Upper lobe of right lung (tissue), 1 donor: ENCODE results near the gene PIP4K2B. TPM values are rescaled to one million over a fixed set of nuclear protein-coding genes. Genes with fewer than 3 reads are reported as not detected.
"Not testable (repeated sequence)": the region's sequence is repeated elsewhere in the genome, so short reads cannot be mapped to it uniquely, and the experiment has no call there.

Experiments used
- ATAC-seq: fragments of 200-7000 bp; cut with Tn5 transposase; one replicate; pipeline ENCODE4 v1.9.1; 2020; ENCODE audit warnings: mild to moderate bottlenecking, moderate library complexity
- DNase-seq: peaks from one replicate; pipeline ENCODE4 v3.0.0-alpha.2; 2020
- H3K27ac ChIP-seq: fragments of 200-600 bp; one replicate; pipeline ENCODE4 v1.8.0; 2022
- H3K27me3 ChIP-seq: fragments of 200-600 bp; one replicate; pipeline ENCODE4 v1.8.0; 2022; ENCODE audit warnings: mild to moderate bottlenecking
- H3K36me3 ChIP-seq: fragments of 200-600 bp; one replicate; pipeline ENCODE4 v1.8.0; 2022
- H3K4me1 ChIP-seq: fragments of 200-600 bp; one replicate; pipeline ENCODE4 v1.8.0; 2022
- H3K4me3 ChIP-seq: fragments of 200-600 bp; one replicate; pipeline ENCODE4 v1.8.0; 2022; ENCODE audit warnings: mild to moderate bottlenecking
- H3K9me3 ChIP-seq: fragments of 200-600 bp; one replicate; pipeline ENCODE4 v1.8.0; 2022
- intact Hi-C: fragments of 100-400 bp; cut with DNase I; formaldehyde crosslinking; loops from one replicate; pipeline ENCODE4 v1.11.0; 2022
- total RNA-seq: library from RNA; stranded (reverse); fragmentation: NEBNext Ultra II Directional; extraction: Animal tissue kit (Norgen Biotek cat#: 25700); gene quantifications from one replicate; pipeline ENCODE4 v1.2.1, GENCODE V29; 2021
- TF ChIP-seq, protein P1 (sequence below): fragments of 200-600 bp; IDR thresholded peaks from one replicate; pipeline ENCODE4 v1.8.0; 2022; ENCODE audit warnings: antibody characterized with exemption
- donor health status: DM: no; HTN: yes; CAD: no; lungs with severe emphysema.

Gene PIP4K2B
- total RNA-seq, 1 donor from 2014 or later, result 50.5 TPM

DNA sequence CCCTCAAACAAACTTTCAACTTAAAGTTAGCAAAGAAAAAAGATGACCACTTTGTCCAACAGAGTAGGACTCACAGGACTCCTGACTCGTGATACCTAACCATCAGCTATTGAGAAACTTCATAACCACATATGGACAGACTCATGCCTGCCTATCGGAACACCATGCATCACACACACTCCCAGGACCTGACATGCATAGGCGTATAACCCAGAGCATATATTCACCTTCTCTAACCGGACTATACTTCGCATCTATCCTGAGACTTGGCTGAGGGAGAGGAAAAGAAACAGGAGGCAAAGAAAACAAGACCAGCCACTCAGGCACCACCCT lies 2.2 kb downstream of the PIP4K2B start:
- Histone ChIP-seq H3K27me3 (no peaks in the 10 kb centered on the region), H3K27ac (no peak overlapping the region), H3K9me3 (no peaks in the 10 kb centered on the region), H3K36me3 (peaks cover 18% of the 10 kb centered on the region), H3K4me1 (peaks cover 20% of the 10 kb centered on the region), H3K4me3 (peak overlapping the region; percentile 62)
- DNase-seq (no peak), ATAC-seq (no peak)
- intact Hi-C loops, result no loop called here
- TF ChIP-seq, protein P1, sequence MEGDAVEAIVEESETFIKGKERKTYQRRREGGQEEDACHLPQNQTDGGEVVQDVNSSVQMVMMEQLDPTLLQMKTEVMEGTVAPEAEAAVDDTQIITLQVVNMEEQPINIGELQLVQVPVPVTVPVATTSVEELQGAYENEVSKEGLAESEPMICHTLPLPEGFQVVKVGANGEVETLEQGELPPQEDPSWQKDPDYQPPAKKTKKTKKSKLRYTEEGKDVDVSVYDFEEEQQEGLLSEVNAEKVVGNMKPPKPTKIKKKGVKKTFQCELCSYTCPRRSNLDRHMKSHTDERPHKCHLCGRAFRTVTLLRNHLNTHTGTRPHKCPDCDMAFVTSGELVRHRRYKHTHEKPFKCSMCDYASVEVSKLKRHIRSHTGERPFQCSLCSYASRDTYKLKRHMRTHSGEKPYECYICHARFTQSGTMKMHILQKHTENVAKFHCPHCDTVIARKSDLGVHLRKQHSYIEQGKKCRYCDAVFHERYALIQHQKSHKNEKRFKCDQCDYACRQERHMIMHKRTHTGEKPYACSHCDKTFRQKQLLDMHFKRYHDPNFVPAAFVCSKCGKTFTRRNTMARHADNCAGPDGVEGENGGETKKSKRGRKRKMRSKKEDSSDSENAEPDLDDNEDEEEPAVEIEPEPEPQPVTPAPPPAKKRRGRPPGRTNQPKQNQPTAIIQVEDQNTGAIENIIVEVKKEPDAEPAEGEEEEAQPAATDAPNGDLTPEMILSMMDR, result no peak

DNA sequence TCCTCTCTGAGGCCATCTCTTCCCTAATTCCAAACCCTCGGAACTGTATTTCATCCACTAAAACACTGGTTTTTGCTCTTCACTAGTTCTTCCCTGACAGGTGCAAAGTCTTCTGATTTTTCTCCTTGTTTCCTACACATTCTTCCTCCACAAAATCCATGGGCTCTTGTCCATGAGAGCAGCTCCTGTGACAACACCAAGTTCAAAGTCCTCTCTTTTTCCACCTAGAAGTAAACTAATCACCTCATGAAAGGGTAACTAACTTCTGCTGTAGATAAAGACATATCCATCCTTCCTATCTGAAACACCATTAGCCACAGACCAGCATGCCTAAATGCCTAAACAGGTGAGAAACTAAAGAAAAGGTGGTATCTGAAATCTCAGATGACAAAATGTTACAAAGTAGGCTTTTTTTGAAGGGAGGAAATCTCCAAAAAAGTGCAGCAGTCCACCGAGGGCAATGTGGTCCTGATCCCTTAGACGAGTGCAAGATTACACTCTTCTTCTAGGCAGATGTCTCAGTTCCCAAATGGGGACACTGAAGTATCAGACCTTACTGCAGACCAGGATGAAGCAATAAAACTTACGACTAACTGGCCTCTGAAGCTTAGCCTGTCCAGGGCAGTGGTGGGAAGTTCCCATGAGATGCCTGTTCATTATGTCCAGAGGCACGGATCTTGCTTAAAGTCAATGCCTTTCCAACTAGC lies 2.8 kb downstream of the PIP4K2B start:
- no peak overlapping the region for H3K27ac ChIP-seq
- H3K27me3 ChIP-seq, result no peaks in the 10 kb centered on the region
- ATAC-seq (no peak), DNase-seq (no peak)
- H3K9me3 ChIP-seq, result no peaks in the 10 kb centered on the region
- H3K36me3 ChIP-seq, result peaks cover 14% of the 10 kb centered on the region
- intact Hi-C loops, result no loop called here
- H3K4me3 ChIP-seq, result peak overlapping the region; percentile 62
- TF ChIP-seq, protein P1, result no peak
- peaks cover 20% of the 10 kb centered on the region for H3K4me1 ChIP-seq

DNA sequence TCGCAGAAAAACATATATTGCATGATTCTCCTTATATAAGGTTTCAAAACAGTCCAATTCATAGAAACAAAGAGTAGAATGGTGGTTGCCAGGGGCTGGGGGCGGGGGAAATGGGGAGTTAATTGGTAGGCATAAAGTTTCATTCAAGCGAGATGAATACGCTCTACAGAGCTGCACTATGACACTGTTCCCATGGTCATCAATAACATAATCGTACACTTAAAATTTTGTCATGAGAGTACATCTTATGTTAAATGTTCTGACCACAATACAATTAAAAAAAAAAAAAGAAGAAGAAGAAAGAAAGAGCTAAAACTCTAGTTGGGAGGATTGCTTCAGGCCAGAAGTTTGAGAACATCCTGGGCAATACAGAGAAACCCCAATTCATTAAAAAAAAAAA lies 5.1 kb downstream of the PIP4K2B start:
- no peak for DNase-seq
- TF ChIP-seq, protein P1, result no peak
- H3K27me3 ChIP-seq, result no peaks in the 10 kb centered on the region
- ATAC-seq, result no peak
- no peak overlapping the region for H3K4me3 ChIP-seq
- H3K27ac ChIP-seq, result no peak overlapping the region
- peaks cover 20% of the 10 kb centered on the region for H3K4me1 ChIP-seq
- H3K36me3 ChIP-seq, result peaks cover 7% of the 10 kb centered on the region
- intact Hi-C loops, result no loop called here
- no peaks in the 10 kb centered on the region for H3K9me3 ChIP-seq

DNA sequence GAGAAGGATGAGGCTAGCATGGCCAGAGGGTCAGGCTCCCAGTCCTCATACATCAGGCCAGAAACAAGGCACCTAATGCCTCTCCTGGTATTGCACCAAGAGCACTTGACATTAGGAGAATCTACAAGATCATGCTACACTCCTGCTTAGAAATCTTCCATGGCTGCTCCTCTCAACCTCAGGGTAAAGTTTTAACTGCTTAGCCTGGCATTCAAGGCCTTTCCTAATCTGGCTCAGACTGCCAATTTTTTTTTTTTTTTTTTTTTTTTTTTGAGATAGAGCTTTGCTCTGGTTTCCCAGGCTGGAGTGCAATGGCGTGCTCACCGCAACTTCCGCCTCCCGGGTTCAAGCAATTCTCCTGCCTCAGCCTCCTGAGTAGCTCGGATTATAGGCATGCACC lies 8.2 kb downstream of the PIP4K2B start:
- Histone ChIP-seq H3K27me3 (no peaks in the 10 kb centered on the region), H3K9me3 (no peaks in the 10 kb centered on the region), H3K4me3 (no peak overlapping the region), H3K4me1 (peaks cover 6% of the 10 kb centered on the region), H3K27ac (no peak overlapping the region), H3K36me3 (peaks cover 13% of the 10 kb centered on the region)
- DNase-seq (no peak), ATAC-seq (no peak)
- intact Hi-C loops, result no loop called here
- TF ChIP-seq, protein P1, result no peak

DNA sequence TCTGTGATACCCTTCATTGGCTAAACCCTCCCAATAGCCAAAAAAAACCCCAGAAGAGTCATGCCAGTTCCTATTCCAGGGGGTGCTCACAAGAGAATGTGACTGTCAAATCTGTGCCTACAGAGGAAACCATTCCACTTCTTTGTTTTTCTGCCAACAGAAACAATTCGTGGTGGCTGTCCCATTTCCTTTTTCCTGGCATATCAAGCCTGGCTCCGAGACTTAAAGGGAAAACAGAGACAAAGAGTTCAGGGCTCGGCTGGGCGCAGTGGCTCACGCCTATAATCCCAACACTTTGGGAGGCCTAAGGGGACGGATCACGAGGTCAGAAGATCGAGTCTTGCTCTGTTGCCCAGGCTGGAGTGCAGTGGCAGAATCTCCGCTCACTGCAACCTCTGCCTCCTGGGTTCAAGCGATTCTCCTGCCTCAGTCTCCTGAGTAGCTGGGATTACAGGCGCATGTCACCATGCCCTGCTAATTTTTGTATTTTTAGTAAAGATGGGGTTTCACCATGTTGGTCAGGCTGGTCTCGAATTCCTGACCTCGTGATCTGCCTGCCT lies 9.1 kb downstream of the PIP4K2B start:
- peak; percentile 14 for ATAC-seq
- DNase-seq, intact Hi-C loops, H3K9me3 ChIP-seq, H3K4me1 ChIP-seq, H3K4me3 ChIP-seq, H3K27me3 ChIP-seq: not testable (repeated sequence)
- peaks cover 22% of the 10 kb centered on the region for H3K36me3 ChIP-seq
- H3K27ac ChIP-seq, result peak overlapping the region; percentile 42

DNA sequence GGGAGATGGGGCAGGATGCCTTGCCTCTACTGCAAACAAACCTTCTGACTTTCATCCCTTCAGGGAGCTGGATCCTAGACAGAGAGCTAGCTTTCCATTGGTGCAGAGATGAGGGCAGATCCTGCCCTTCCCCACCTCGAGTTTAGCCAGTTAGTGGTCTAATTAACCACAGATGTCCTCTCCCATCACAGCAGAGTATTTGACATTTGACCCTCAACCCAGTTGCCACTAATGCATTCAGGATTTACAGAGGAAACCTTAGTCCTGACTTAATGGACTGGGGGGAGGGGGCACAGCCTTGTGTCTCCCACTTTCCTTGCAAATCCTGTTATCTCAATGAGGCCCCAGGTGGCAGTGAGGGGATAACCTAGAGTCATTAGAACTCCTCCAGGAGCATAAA lies 10.2 kb downstream of the PIP4K2B start:
- Histone ChIP-seq H3K9me3 (no peaks in the 10 kb centered on the region), H3K27ac (no peak overlapping the region), H3K27me3 (no peaks in the 10 kb centered on the region), H3K4me3 (no peak overlapping the region), H3K4me1 (peaks cover 6% of the 10 kb centered on the region), H3K36me3 (peaks cover 31% of the 10 kb centered on the region)
- TF ChIP-seq, protein P1, result no peak
- intact Hi-C loops, result no loop called here
- no peak for ATAC-seq
- DNase-seq, result no peak

DNA sequence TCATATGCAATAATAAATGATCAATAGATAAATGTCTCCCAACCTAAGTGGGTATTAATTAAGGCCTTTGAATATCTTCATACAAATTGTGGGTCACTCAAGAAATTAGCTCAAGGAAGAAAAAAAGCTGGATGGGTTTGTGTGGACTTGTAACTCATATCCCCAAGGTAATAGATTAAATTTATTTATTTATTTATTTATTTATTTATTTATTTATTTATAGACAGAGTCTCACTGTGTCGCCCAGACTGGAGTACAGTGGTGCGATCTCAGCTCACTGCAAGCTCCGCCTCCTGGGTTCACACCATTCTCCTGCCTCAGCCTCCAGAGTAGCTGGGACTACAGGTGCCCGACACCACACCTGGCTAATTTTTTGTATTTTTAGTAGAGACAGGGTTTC lies 11.4 kb downstream of the PIP4K2B start:
- intact Hi-C loops, H3K4me1 ChIP-seq, H3K27ac ChIP-seq, H3K9me3 ChIP-seq, DNase-seq, ATAC-seq, H3K4me3 ChIP-seq, H3K27me3 ChIP-seq: not testable (repeated sequence)
- H3K36me3 ChIP-seq, result peaks cover 43% of the 10 kb centered on the region
